GM23248 (cell line): Measurements from ENCODE around the gene NBEAL1.

Experiments used
- EZH2 ChIP-seq: fragments of 200-600 bp; sonication (generic); IDR thresholded peaks from 2 replicates; pipeline ENCODE4 v1.6.1; 2018; ENCODE audit warnings: antibody characterized with exemption, mild to moderate bottlenecking; ENCODE audit not compliant: insufficient read depth, poor library complexity, severe bottlenecking
- EZH2phosphoT487 ChIP-seq: fragments of 200-600 bp; sonication (generic); IDR thresholded peaks from 2 replicates; pipeline ENCODE4 v1.6.1; 2018; ENCODE audit warnings: antibody characterized with exemption, moderate library complexity, mild to moderate bottlenecking, low read depth; ENCODE audit not compliant: insufficient read depth

DNA sequence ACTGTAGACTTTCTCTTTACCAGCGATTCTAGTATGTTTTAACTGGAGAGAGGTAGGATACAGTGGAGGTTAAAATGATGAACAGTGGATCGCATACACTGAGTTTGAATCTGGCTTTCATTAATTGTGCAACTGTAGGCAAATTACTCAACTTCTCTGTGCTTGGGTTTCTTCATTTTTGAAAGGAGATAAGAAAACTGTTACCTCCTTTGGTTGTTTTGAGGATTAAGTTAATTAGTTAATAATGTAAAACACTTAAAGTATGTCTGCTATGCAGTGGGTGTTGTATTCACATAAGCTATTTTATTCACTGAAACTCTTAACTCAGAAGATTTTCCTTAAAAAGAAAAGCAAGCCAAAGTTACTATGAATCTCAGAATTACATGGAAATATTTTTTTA is 112.3 kb downstream of the NBEAL1 start:
- no peak for TF ChIP-seq EZH2
- no peak for TF ChIP-seq EZH2phosphoT487
